ENCODE measurements around the gene SLC13A2.

DNA sequence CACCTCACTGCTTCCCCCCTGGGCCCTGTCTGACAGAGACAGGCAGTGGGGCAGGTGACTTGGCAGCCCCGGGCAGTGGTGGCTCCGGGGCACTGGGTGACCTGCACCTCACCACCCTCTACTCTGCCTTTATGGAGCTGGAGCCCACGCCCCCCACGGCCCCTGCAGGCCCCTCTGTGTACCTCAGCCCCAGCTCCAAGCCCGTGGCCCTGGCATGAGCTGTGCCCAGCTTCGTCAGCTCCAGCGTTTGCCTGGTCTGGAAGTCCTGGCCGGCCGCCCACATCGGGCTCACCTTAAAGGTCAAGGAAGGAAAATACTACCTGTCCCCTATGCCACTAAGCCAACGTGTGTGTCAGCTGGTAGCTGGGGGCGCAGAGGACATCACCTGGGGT, 63.8 kb downstream of the SLC13A2 start:
- TF ChIP-seq, protein P1, sequence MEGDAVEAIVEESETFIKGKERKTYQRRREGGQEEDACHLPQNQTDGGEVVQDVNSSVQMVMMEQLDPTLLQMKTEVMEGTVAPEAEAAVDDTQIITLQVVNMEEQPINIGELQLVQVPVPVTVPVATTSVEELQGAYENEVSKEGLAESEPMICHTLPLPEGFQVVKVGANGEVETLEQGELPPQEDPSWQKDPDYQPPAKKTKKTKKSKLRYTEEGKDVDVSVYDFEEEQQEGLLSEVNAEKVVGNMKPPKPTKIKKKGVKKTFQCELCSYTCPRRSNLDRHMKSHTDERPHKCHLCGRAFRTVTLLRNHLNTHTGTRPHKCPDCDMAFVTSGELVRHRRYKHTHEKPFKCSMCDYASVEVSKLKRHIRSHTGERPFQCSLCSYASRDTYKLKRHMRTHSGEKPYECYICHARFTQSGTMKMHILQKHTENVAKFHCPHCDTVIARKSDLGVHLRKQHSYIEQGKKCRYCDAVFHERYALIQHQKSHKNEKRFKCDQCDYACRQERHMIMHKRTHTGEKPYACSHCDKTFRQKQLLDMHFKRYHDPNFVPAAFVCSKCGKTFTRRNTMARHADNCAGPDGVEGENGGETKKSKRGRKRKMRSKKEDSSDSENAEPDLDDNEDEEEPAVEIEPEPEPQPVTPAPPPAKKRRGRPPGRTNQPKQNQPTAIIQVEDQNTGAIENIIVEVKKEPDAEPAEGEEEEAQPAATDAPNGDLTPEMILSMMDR (IDR thresholded peaks at IDR 0.05) = no peak
- TF ChIP-seq POLR2A (IDR thresholded peaks at IDR 0.05) = no peak

Measured in adrenal gland (tissue), 5 donors.